Ovary (tissue), 3 donors: Measurements from ENCODE around the gene LGI1.

ENCODE experiments used
- CTCF ChIP-seq, 3 donors: fragments of 450-650 bp in 2 of 3; fragments of 200-600 bp in 1 of 3; IDR thresholded peaks; one replicate each; pipeline versions ENCODE4 v1.5.1 to v1.8.0; 2016 to 2022; ENCODE audit warnings: antibody characterized with exemption in 3 of 3, mild to moderate bottlenecking in 1 of 3
- POLR2A ChIP-seq: fragments of 450-650 bp; IDR thresholded peaks from one replicate; pipeline ENCODE4 v1.6.1; 2017; ENCODE audit warnings: antibody characterized with exemption, mild to moderate bottlenecking, moderate library complexity
- donor health status: DM: no; HTN: no; CAD: no.

GRCh38 chr10:93722550-93722949 lies 35.2 kb upstream of the LGI1 start:
- TF ChIP-seq CTCF (IDR thresholded peaks at IDR 0.05) (no peak), POLR2A (no peak)
